ENCODE measurements around the gene ATAD3B. TPM values are rescaled to one million over a fixed set of nuclear protein-coding genes. Genes with fewer than 3 reads are reported as not detected.

ATAD3B gene
- total and polyA plus RNA-seq, 2 of the 13 experiments (the other 11 are each of a cell fraction or from before 2014, with no cell fraction given): 9.6 to 31.1 TPM

DNA sequence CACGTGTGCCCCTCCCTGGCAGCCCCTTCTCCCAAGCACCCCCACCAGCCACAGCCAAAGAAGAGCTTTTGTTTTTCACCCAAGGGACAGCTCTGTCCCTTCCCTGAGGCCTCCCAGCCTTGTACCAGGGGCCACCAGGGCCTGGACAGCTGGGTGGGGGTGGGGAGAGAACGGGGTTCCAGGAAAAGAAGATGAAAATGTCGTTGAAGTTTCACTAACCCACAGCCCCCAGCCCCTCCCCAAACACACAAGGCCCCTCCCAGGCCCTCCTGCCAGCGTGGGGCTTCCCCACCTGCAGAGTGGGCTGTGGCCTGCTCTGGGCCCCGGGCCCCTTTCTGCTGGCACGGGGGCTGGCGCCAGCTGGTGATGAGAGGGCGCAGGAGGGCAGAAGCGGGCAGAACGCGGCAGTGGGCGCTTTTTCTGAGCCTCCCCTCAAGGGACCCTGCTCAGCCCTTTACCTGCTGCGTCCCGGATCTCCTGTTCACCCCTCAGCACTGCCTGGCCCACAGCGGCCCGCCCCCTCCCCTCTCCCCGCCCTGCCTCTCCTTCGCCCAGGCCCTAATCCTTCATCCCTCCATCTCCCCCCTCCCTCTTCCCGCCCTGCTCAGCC is 45.0 kb upstream of the ATAD3B start:
- WGBS (ENCODE audit: low lambda C conversion rate): under 1% methylated on average over 10 of the region's 19 CpGs
- H3K79me2 ChIP-seq (ENCODE audit: insufficient read depth, low read length): no peaks in the 10 kb centered on the region
- DNase-seq (ENCODE audit: low spot score) (no peak), ATAC-seq (no peak), FAIRE-seq (no peak)
- POLR2A ChIA-PET: interaction anchor here (0.6 to 3.1 kb wide), 8 partner anchors 11 to 51 kb away, joined by 3 to 21 read pairs (median 8); partner anchors contain the start of genes AURKAIP1, CCNL2 and MRPL20
- in situ Hi-C loops (cut with HindIII; ENCODE audit: extremely low pct_ligation_motif_present, low pct_unique_long_range_greater_than_20kb) (no loop called here), intact Hi-C loops (cut with micrococcal nuclease; ENCODE audit: unreplicated experiment) (no loop called here)
- H3K36me3 ChIP-seq (replicated peaks in 1 of 2; ENCODE audit: control insufficient read depth in 1 of 2, insufficient read depth in 2 of 2, low read length in 2 of 2): no peaks in the 10 kb centered on the region
- no TSS peak for BruUV-seq (replicated peaks)
- H3K4me1 ChIP-seq (ENCODE audit: insufficient read depth, low read length): peaks cover 54% of the 10 kb centered on the region
- H3K4me3 ChIP-seq (replicated peaks in 1 of 3; ENCODE audit: insufficient read depth in 1 of 3, low read depth in 2 of 3, low read length in 3 of 3): peak overlapping the region; percentile 58 to 83 (median 59)
- H3K4me2 ChIP-seq (ENCODE audit: low read depth, low read length): peak overlapping the region; percentile 91
- peak overlapping the region; percentile 66 for H3K9ac ChIP-seq (ENCODE audit: insufficient read depth, low read depth, low read length)
- H3K27me3 ChIP-seq (ENCODE audit: control insufficient read depth in 1 of 2, insufficient read depth in 2 of 2, low read length in 2 of 2): no peaks in the 10 kb centered on the region
- no peaks in the 10 kb centered on the region for H3K9me3 ChIP-seq (ENCODE audit: low read length)
- no peak overlapping the region for H2AFZ ChIP-seq (ENCODE audit: low read length)
- peak overlapping the region; percentile 42 for H3K27ac ChIP-seq (ENCODE audit: extremely low read length, insufficient read depth, low read length)
- CTCF ChIA-PET (ENCODE audit: low intra/inter-chr PET ratio, low total read pairs): no interaction called here
- no peaks in the 10 kb centered on the region for H4K20me1 ChIP-seq (ENCODE audit: insufficient read depth, low read length)
- TF ChIP-seq ZNF44 (CRISPR knock-in tag; IDR thresholded peaks at IDR 0.05) (no peak), ZFY (CRISPR knock-in tag; IDR thresholded peaks at IDR 0.05) (0 out of 2 replicates have a peak, but pooled peaks have one; percentile 21), GATAD2A (CRISPR knock-in tag; IDR thresholded peaks at IDR 0.05) (0 out of 2 replicates have a peak, but pooled peaks have one; percentile 4), HIVEP1 (CRISPR knock-in tag; IDR thresholded peaks at IDR 0.05) (no peak), ZKSCAN5 (CRISPR knock-in tag; IDR thresholded peaks at IDR 0.05) (no peak), ZBTB37 (CRISPR knock-in tag; IDR thresholded peaks at IDR 0.05) (no peak), HNRNPL (IDR thresholded peaks at IDR 0.05; ENCODE audit: low read depth, low read length) (peak; percentile 66; the same call in 1 of the 2 replicates), RFXAP (CRISPR knock-in tag; IDR thresholded peaks at IDR 0.05; ENCODE audit: borderline replicate concordance) (no peak), RBFOX2 (IDR thresholded peaks at IDR 0.05; ENCODE audit: low read depth, low read length) (no peak; the same call in 1 of the 2 replicates), TP53 (CRISPR knock-in tag; conservative IDR thresholded peaks at IDR 0.05) (no peak), PHF8 (CRISPR knock-in tag; IDR thresholded peaks at IDR 0.05) (0 out of 2 replicates have a peak, but pooled peaks have one; percentile 8), POLR2G (IDR thresholded peaks at IDR 0.05; ENCODE audit: low read depth, low read length) (0 out of 2 replicates have a peak, but pooled peaks have one; percentile 2), FOXM1 (CRISPR knock-in tag; IDR thresholded peaks at IDR 0.05) (no peak)
- TF ChIP-seq, protein P1, sequence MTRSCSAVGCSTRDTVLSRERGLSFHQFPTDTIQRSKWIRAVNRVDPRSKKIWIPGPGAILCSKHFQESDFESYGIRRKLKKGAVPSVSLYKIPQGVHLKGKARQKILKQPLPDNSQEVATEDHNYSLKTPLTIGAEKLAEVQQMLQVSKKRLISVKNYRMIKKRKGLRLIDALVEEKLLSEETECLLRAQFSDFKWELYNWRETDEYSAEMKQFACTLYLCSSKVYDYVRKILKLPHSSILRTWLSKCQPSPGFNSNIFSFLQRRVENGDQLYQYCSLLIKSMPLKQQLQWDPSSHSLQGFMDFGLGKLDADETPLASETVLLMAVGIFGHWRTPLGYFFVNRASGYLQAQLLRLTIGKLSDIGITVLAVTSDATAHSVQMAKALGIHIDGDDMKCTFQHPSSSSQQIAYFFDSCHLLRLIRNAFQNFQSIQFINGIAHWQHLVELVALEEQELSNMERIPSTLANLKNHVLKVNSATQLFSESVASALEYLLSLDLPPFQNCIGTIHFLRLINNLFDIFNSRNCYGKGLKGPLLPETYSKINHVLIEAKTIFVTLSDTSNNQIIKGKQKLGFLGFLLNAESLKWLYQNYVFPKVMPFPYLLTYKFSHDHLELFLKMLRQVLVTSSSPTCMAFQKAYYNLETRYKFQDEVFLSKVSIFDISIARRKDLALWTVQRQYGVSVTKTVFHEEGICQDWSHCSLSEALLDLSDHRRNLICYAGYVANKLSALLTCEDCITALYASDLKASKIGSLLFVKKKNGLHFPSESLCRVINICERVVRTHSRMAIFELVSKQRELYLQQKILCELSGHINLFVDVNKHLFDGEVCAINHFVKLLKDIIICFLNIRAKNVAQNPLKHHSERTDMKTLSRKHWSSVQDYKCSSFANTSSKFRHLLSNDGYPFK (CRISPR knock-in tag; IDR thresholded peaks at IDR 0.05; ENCODE audit: borderline replicate concordance): peak; percentile 34; the same call in 1 of the 2 replicates
- TF ChIP-seq, protein P2, sequence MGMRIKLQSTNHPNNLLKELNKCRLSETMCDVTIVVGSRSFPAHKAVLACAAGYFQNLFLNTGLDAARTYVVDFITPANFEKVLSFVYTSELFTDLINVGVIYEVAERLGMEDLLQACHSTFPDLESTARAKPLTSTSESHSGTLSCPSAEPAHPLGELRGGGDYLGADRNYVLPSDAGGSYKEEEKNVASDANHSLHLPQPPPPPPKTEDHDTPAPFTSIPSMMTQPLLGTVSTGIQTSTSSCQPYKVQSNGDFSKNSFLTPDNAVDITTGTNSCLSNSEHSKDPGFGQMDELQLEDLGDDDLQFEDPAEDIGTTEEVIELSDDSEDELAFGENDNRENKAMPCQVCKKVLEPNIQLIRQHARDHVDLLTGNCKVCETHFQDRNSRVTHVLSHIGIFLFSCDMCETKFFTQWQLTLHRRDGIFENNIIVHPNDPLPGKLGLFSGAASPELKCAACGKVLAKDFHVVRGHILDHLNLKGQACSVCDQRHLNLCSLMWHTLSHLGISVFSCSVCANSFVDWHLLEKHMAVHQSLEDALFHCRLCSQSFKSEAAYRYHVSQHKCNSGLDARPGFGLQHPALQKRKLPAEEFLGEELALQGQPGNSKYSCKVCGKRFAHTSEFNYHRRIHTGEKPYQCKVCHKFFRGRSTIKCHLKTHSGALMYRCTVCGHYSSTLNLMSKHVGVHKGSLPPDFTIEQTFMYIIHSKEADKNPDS (CRISPR knock-in tag; IDR thresholded peaks at IDR 0.05): no peak
